Measurements from ENCODE around the gene C16orf86. TPM values are rescaled to one million over a fixed set of nuclear protein-coding genes. Genes with fewer than 3 reads are reported as not detected.

The C16orf86 gene
- total RNA-seq, 2 donors from 2014 or later: 6.6 to 11.9 TPM

GRCh38 chr16:67676939-67677338, 10.3 kb downstream of the C16orf86 start:
- no peak for TF ChIP-seq CTCF (IDR thresholded peaks at IDR 0.05)
- no peak overlapping the region for H3K27ac ChIP-seq

GRCh38 chr16:67677712-67678111, 11.1 kb downstream of the C16orf86 start:
- no peak for DNase-seq (ENCODE audit: low spot score)
- H3K36me3 ChIP-seq: no peaks in the 10 kb centered on the region
- no peak for TF ChIP-seq CTCF (IDR thresholded peaks at IDR 0.05)
- H3K27ac ChIP-seq: no peak overlapping the region
- no peaks in the 10 kb centered on the region for H3K9me3 ChIP-seq
- H3K4me3 ChIP-seq: no peak overlapping the region
- H3K27me3 ChIP-seq (replicated peaks; ENCODE audit: insufficient read depth): no peaks in the 10 kb centered on the region
- H3K4me1 ChIP-seq (ENCODE audit: control insufficient read depth in 1 of 2, low read depth in 2 of 2): no peaks in the 10 kb centered on the region
- ATAC-seq (ENCODE audit: insufficient number of reproducible peaks, low FRiP score, low read depth): no peak

More at GRCh38 chr16:67676939-67677338, 10.3 kb downstream of the C16orf86 start:
- no peaks in the 10 kb centered on the region for H3K36me3 ChIP-seq
- no peaks in the 10 kb centered on the region for H3K27me3 ChIP-seq (replicated peaks; ENCODE audit: insufficient read depth)
- H3K4me1 ChIP-seq (ENCODE audit: control insufficient read depth in 1 of 2, low read depth in 2 of 2): no peaks in the 10 kb centered on the region
- DNase-seq (ENCODE audit: low spot score) (no peak), ATAC-seq (ENCODE audit: insufficient number of reproducible peaks, low FRiP score, low read depth) (no peak)
- no peaks in the 10 kb centered on the region for H3K9me3 ChIP-seq
- H3K4me3 ChIP-seq: no peak overlapping the region

- no peak overlapping the region for H3K4me3 ChIP-seq
- DNase-seq (ENCODE audit: low spot score): no peak
- no peak overlapping the region for H3K27ac ChIP-seq
- no peaks in the 10 kb centered on the region for H3K4me1 ChIP-seq (ENCODE audit: control insufficient read depth in 1 of 2, low read depth in 2 of 2)
- no peaks in the 10 kb centered on the region for H3K36me3 ChIP-seq
- H3K9me3 ChIP-seq: no peaks in the 10 kb centered on the region
- TF ChIP-seq CTCF (IDR thresholded peaks at IDR 0.05): no peak
- no peaks in the 10 kb centered on the region for H3K27me3 ChIP-seq (replicated peaks; ENCODE audit: insufficient read depth)
- no peak for ATAC-seq (ENCODE audit: insufficient number of reproducible peaks, low FRiP score, low read depth)
Observed at GRCh38 chr16:67678354-67679023, 11.9 kb downstream of the C16orf86 start.

- no peak for TF ChIP-seq CTCF (IDR thresholded peaks at IDR 0.05)
- Histone ChIP-seq H3K36me3 (peaks cover 6% of the 10 kb centered on the region), H3K27me3 (replicated peaks; ENCODE audit: insufficient read depth) (no peaks in the 10 kb centered on the region), H3K9me3 (no peaks in the 10 kb centered on the region), H3K4me3 (no peak overlapping the region), H3K27ac (no peak overlapping the region), H3K4me1 (ENCODE audit: control insufficient read depth in 1 of 2, low read depth in 2 of 2) (no peaks in the 10 kb centered on the region)
- ATAC-seq (ENCODE audit: insufficient number of reproducible peaks, low FRiP score, low read depth) (no peak), DNase-seq (ENCODE audit: low spot score) (no peak)
Observed at GRCh38 chr16:67679935-67680897, 13.6 kb downstream of the C16orf86 start.

- Histone ChIP-seq H3K4me1 (ENCODE audit: control insufficient read depth in 1 of 2, low read depth in 2 of 2) (no peaks in the 10 kb centered on the region), H3K27me3 (replicated peaks; ENCODE audit: insufficient read depth) (no peaks in the 10 kb centered on the region), H3K4me3 (no peak overlapping the region), H3K36me3 (peaks cover 12% of the 10 kb centered on the region), H3K9me3 (no peaks in the 10 kb centered on the region), H3K27ac (no peak overlapping the region)
- no peak for TF ChIP-seq CTCF (IDR thresholded peaks at IDR 0.05)
- ATAC-seq (ENCODE audit: insufficient number of reproducible peaks, low FRiP score, low read depth) (no peak), DNase-seq (ENCODE audit: low spot score) (no peak)
Observed at GRCh38 chr16:67683767-67684166, 17.2 kb downstream of the C16orf86 start.
